Measurements from ENCODE around the gene MED7. TPM values are rescaled to one million over a fixed set of nuclear protein-coding genes. Genes with fewer than 3 reads are reported as not detected.

The MED7 gene
- total RNA-seq, 4 donors from 2014 or later, result 7.1 to 14.5 (median 8.6) TPM

DNA sequence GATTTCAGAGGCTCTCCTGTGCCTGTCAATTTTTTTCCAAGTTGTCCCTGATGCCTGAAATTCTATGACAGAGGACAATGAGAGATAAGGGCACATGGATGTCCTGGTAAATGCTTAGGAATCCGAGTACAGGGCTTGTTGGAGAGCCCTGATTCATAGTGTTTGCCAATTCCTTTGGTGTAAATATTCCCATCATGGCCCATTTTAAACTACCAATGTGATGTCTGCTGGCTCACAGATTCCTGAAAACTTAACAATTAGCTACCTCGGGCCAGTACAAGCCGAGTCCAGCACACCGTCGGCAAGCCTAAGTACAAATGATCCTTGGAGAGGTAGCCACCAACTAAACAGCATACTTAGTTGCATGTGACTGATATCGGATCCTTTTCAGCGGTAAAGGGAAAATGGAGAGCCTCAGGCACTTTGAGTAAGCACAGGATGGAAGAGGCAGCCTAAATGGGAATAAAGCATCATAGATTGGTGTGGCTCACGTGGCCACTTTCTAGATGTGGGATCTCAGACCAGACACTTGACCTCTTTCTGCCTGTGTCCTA is 41.5 kb upstream of the MED7 start:
- TF ChIP-seq, protein P1, sequence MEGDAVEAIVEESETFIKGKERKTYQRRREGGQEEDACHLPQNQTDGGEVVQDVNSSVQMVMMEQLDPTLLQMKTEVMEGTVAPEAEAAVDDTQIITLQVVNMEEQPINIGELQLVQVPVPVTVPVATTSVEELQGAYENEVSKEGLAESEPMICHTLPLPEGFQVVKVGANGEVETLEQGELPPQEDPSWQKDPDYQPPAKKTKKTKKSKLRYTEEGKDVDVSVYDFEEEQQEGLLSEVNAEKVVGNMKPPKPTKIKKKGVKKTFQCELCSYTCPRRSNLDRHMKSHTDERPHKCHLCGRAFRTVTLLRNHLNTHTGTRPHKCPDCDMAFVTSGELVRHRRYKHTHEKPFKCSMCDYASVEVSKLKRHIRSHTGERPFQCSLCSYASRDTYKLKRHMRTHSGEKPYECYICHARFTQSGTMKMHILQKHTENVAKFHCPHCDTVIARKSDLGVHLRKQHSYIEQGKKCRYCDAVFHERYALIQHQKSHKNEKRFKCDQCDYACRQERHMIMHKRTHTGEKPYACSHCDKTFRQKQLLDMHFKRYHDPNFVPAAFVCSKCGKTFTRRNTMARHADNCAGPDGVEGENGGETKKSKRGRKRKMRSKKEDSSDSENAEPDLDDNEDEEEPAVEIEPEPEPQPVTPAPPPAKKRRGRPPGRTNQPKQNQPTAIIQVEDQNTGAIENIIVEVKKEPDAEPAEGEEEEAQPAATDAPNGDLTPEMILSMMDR (IDR thresholded peaks at IDR 0.05), result no peak
- no peak for DNase-seq (ENCODE audit: low spot score)

DNA sequence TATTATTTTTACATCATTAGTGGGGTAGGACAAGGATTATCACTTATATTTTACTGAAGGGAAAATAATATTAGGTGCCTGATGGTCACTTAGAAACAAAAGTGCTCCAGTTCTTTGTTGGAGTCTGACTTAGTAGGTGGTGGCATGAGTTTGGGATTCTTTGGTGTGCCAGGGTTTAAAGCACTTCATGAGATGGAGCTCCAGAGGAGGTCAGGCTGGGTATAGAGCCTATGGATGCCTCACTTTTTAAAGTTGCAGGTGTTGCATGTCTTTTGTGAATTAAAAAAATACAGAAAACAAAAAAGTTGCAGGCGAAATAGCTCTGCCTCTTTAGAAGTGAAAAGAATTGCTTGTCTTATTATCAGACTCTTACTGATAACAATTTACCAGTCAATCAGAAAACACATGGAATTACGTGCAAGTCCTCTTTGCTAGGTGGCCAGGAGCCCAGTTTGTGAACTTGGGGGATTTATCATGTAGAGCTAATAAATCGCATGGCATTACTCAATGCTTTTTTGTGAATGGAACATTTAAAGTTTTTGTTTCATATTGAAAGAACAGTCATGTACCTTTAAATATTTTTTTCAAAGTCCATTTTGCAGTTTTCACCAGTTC is 39.6 kb upstream of the MED7 start:
- DNase-seq (ENCODE audit: low spot score), result no peak
- no peak for ATAC-seq (ENCODE audit: low FRiP score)
- TF ChIP-seq, protein P1 (IDR thresholded peaks at IDR 0.05), result no peak

More for the DNA sequence above, 41.5 kb upstream of the MED7 start:
- no peak for ATAC-seq (ENCODE audit: low FRiP score)

DNA sequence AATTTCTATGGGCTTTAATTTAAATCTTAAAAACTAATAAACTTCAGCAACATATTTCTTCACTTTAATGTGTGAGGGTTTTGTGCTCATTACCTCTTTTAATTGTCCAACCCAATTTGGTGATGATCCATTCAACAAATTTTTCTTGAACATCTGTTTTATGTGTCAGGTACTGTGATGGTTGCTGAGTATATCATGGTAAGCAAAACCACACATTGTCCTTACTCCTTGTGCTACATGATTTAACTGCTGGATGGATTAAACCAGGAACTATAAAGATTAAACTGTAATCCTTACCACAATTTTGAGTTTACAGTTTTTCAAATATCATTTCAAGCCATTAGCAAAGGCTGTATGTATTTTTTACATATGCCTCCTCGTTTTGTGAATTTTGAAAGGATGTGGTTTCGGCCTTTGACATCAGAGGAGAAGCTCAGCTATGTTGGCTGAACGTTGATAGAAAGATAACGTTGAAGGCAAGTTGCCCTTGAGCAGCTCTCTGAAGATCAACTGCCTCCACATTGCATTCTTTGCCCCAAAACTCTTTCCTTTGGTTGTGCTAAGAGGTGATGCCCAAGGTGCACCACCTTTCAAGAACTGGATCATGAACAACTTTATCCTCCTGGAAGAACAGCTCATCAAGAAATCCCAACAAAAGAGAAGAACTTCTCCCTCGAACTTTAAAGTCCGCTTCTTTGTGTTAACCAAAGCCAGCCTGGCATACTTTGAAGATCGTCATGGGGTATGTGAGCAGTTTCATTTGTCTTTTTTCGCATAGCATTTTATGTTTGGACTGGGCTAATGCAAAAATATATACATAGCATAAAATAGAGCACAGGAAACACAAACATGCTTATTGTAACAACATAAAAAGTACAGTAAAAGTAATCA is 38.0 kb upstream of the MED7 start, which contains the start of gene ITK:
Gene ITK, plus strand, starts transcription at position 467 of the 891 bp plus-strand sequence. Its CDS starts 138 bp downstream, at position 605.
- ATAC-seq (ENCODE audit: low FRiP score), result no peak
- TF ChIP-seq, protein P1 (IDR thresholded peaks at IDR 0.05), result no peak
- no peak for DNase-seq (ENCODE audit: low spot score)

DNA sequence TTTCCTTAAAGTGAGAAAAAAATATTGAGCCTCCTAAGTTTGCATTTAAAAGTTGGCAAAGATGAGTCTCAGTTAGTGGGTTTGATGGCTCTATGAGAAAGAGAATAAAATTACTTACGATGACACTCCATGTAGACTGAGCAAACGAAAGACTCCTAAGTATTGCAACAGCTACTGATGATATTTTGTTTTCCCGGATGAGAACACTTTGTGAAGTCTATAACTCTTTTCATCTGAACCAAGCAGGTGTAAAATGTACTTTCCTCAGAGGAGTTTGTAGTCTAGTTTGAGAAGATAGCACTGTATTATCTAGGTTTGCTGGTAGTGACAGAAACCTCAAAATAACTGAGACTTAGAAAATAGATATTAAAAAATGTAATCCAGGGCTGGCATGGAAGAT is 36.3 kb upstream of the MED7 start:
- no peak for ATAC-seq (ENCODE audit: low FRiP score)
- TF ChIP-seq, protein P1 (IDR thresholded peaks at IDR 0.05), result no peak

DNA sequence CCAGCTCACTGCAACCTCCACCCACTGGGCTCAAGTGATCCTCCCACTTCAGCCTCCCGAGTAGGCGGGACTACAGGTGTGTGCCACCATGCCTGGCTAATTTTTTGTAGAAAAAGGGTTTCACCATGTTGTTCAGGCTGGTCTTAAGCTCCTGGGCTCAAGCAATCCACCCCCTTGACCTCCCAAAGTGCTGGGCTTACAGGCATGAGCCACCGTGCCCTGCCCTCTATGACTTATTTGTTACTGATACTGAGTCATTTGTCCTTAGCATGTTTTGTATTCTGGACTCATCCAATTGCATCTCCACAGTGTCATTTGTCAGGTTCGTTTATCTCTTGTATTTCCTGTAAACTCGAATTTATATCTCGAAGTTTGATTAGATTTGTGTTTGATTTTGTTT is 35.3 kb upstream of the MED7 start:
- DNase-seq (ENCODE audit: low spot score) (no peak), ATAC-seq (ENCODE audit: low FRiP score) (no peak)
- TF ChIP-seq, protein P1 (IDR thresholded peaks at IDR 0.05), result no peak

More for the DNA sequence above, 36.3 kb upstream of the MED7 start:
- no peak for DNase-seq (ENCODE audit: low spot score)

DNA sequence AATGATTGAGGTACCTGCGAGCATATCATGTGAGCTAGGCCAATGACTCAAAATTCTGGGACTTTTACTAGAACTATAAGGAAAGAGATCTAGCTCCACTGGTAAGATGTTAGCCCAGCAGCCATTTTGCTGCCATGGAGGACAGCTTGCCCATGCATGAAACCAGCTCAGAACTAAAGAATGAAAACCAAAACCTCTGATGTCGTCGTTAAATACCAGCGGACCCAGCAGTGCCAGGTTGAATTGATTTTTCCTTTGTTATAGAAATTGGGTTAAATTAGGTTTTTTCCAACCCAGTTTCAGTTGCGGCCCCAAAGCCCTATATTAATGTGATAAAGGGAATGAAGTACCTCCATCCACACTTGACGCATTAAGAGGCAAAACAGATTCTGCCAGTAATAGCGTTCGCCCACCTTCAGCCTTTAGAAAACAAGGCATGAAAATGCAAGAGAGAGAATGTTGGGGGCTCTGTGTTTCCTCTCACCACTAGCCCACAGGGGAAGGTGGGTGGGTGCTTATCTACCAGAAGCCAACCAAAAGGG is 32.5 kb upstream of the MED7 start:
- TF ChIP-seq, protein P1 (IDR thresholded peaks at IDR 0.05), result no peak
- ATAC-seq (ENCODE audit: low FRiP score), result no peak

More for the DNA sequence above, 32.5 kb upstream of the MED7 start:
- no peak for DNase-seq (ENCODE audit: low spot score)
